Sigmoid colon (tissue), 7 donors: ENCODE results near the gene LARP1. TPM values are rescaled to one million over a fixed set of nuclear protein-coding genes. Genes with fewer than 3 reads are reported as not detected.

Experiments used
- DNase-seq: peaks from one replicate; pipeline ENCODE4 v3.0.0-alpha.2; 2019
- H3K27ac ChIP-seq, 4 donors: fragments of 200-600 bp; sonication (generic); one replicate each; pipeline ENCODE4 v1.5.1; 2016 to 2019; ENCODE audit warnings: mild to moderate bottlenecking in 1 of 4
- H3K27me3 ChIP-seq, 3 donors: fragments of 200-600 bp; sonication (generic); one replicate each; pipeline ENCODE4 v1.5.1; 2019; ENCODE audit warnings: mild to moderate bottlenecking in 1 of 3
- H3K36me3 ChIP-seq, 4 donors: fragments of 200-600 bp; sonication (generic); one replicate each; pipeline ENCODE4 v1.5.1; 2016 to 2019
- H3K4me1 ChIP-seq, 4 donors: fragments of 200-600 bp; sonication (generic); one replicate each; pipeline ENCODE4 v1.5.1; 2017 to 2019
- H3K4me3 ChIP-seq, 4 donors: fragments of 200-600 bp; sonication (generic); one replicate each; pipeline ENCODE4 v1.5.1; 2017 to 2019; ENCODE audit warnings: mild to moderate bottlenecking in 2 of 4, moderate library complexity in 1 of 4
- H3K9me3 ChIP-seq, 4 donors: fragments of 200-600 bp in 3 of 4; sonication (generic) in 3 of 4; one replicate each; pipeline versions ENCODE4 v1.5.1 to v1.6.1; 2013 to 2019
- CTCF ChIP-seq, 4 experiments: fragments of 450-650 bp in 3 of 4; fragments of 200-600 bp in 1 of 4; IDR thresholded peaks; one replicate each; pipeline ENCODE4 v1.5.1; 2016 to 2019; ENCODE audit warnings: antibody characterized with exemption in 4 of 4, mild to moderate bottlenecking in 3 of 4, moderate library complexity in 2 of 4
- EP300 ChIP-seq, 4 donors: sonication (generic); formaldehyde crosslinking; IDR thresholded peaks; one replicate each; pipeline ENCODE4 v1.6.1; 2017; ENCODE audit warnings: antibody characterized with exemption in 4 of 4
- POLR2A ChIP-seq, 2 donors: fragments of 450-650 bp; IDR thresholded peaks; one replicate each; pipeline ENCODE4 v1.6.1; 2016; ENCODE audit warnings: antibody characterized with exemption in 2 of 2, mild to moderate bottlenecking in 2 of 2, moderate library complexity in 2 of 2
- POLR2AphosphoS5 ChIP-seq, 4 donors: sonication (generic); formaldehyde crosslinking; IDR thresholded peaks; one replicate each; pipeline ENCODE4 v1.6.1; 2017; ENCODE audit warnings: antibody characterized with exemption in 4 of 4
- WGBS, 2 donors: extraction: QIAGEN DNeasy Blood & Tissue Kit; methylation state at CpG; one replicate each; pipeline ENCODE4 v1.1.7; 2013; 5-methylcytosine and 5-hydroxymethylcytosine counted together
- intact Hi-C: fragments of 100-400 bp; cut with DNase I; formaldehyde crosslinking; loops from one replicate; pipeline ENCODE4 v1.15.1; 2023
- polyA plus RNA-seq, 3 donors: library from polyadenylated mRNA; stranded (reverse); fragments of 200-250 nt; gene quantifications; one replicate each; pipeline ENCODE4 v1.2.3, GENCODE V29; 2013
- total RNA-seq, 4 donors: library from RNA; depleted of rRNA; stranded (reverse); fragments of >200 nt; gene quantifications; one replicate each; pipeline ENCODE4 v1.1.0, GENCODE V29; 2016
- donor health status: healthy with polysubstance abuse.
- donor health status: Bipolar disorder and iron deficiency.
- donor health status: healthy.

LARP1 gene
- total and polyA plus RNA-seq, 7 donors = 10.2 to 97.8 (median 49.0) TPM

GRCh38 chr5:154837009-154837901 lies 82.1 kb downstream of the LARP1 start:
- no peaks in the 10 kb centered on the region for H3K27me3 ChIP-seq
- intact Hi-C loops = no loop called here
- TF ChIP-seq POLR2AphosphoS5 (IDR thresholded peaks at IDR 0.05) = no peak
- no peak for TF ChIP-seq POLR2A (IDR thresholded peaks at IDR 0.05)
- no peak for TF ChIP-seq EP300 (IDR thresholded peaks at IDR 0.05)
- H3K9me3 ChIP-seq = no peaks in the 10 kb centered on the region
- no peak overlapping the region for H3K4me3 ChIP-seq
- peak; percentile 13 for DNase-seq
- peak overlapping the region in 3 of 4 donors; percentile 82 to 88 (median 85) for H3K27ac ChIP-seq
- peaks cover 0 to 39% (median 37%) of the 10 kb centered on the region in 4 donors for H3K4me1 ChIP-seq
- 46 to 81% methylated on average over 6 of the region's 6 CpGs for whole genome bisulfite sequencing, 2 donors
- peaks cover 0 to 22% (median 0%) of the 10 kb centered on the region in 4 donors for H3K36me3 ChIP-seq

DNA sequence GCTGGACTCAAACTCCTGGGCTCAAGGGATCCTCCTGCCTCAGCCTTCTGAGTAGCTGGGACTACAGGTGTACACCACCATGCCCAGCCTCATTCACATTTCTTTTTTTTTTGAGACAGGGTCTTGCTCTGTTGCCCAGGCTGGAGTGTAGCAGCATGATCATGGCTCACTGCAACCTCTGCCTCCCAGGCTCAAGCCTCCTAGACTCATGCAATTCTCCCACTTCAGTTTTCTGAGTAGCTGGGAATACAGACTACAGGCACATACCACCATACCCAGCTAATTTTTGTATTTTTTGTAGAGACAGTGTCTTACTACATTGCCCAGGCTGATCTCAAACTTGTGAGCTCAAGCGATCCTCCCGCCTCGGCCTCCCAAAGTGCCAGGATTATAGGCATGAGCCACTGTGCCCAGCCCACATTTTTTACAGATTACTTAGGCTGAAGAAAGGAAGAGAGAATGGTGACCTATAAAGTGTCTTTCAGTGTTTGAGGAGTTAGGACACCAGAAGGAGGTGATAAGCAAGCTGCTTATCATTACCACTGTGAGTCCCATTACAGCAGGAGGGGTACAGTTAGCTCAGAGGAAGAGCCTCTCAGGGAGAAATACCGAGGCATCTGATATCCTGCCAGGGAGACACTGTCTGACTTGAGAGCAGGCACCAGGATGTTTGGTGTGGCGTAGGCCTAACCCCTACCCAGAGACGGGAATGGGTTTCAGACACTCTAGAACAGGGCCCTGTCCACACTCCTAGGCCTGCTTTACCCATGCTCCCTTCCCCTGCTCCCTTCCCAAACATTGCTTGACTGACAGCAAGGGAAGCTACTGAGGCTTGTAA lies 85.5 kb downstream of the LARP1 start:
- WGBS, 2 donors = 79 to 85% methylated on average over 6 of the region's 6 CpGs
- no peak overlapping the region for H3K4me3 ChIP-seq
- TF ChIP-seq POLR2AphosphoS5 (IDR thresholded peaks at IDR 0.05) (no peak), EP300 (IDR thresholded peaks at IDR 0.05) (no peak), CTCF (IDR thresholded peaks at IDR 0.05) (no peak), POLR2A (IDR thresholded peaks at IDR 0.05) (no peak)
- peaks cover 0 to 51% (median 40%) of the 10 kb centered on the region in 4 donors for H3K4me1 ChIP-seq
- DNase-seq = peak; percentile 20
- H3K27me3 ChIP-seq = no peaks in the 10 kb centered on the region
- peak overlapping the region in 2 of 4 donors; percentile 20 to 42 for H3K27ac ChIP-seq
- H3K9me3 ChIP-seq = no peaks in the 10 kb centered on the region
- H3K36me3 ChIP-seq = peaks cover 0 to 27% (median 0%) of the 10 kb centered on the region in 4 donors
- intact Hi-C loops = no loop called here

GRCh38 chr5:154841273-154841661 lies 86.1 kb downstream of the LARP1 start:
- Histone ChIP-seq H3K36me3 (peaks cover 0 to 27% (median 0%) of the 10 kb centered on the region in 4 donors), H3K9me3 (no peaks in the 10 kb centered on the region), H3K27me3 (no peaks in the 10 kb centered on the region), H3K4me1 (peaks cover 0 to 52% (median 40%) of the 10 kb centered on the region in 4 donors), H3K27ac (peak overlapping the region in 2 of 4 donors; percentile 20 to 42), H3K4me3 (no peak overlapping the region)
- intact Hi-C loops = no loop called here
- no peak for DNase-seq
- TF ChIP-seq POLR2A (IDR thresholded peaks at IDR 0.05) = no peak
- no peak for TF ChIP-seq CTCF (IDR thresholded peaks at IDR 0.05)
- no peak for TF ChIP-seq EP300 (IDR thresholded peaks at IDR 0.05)
- TF ChIP-seq POLR2AphosphoS5 (IDR thresholded peaks at IDR 0.05) = no peak

DNA sequence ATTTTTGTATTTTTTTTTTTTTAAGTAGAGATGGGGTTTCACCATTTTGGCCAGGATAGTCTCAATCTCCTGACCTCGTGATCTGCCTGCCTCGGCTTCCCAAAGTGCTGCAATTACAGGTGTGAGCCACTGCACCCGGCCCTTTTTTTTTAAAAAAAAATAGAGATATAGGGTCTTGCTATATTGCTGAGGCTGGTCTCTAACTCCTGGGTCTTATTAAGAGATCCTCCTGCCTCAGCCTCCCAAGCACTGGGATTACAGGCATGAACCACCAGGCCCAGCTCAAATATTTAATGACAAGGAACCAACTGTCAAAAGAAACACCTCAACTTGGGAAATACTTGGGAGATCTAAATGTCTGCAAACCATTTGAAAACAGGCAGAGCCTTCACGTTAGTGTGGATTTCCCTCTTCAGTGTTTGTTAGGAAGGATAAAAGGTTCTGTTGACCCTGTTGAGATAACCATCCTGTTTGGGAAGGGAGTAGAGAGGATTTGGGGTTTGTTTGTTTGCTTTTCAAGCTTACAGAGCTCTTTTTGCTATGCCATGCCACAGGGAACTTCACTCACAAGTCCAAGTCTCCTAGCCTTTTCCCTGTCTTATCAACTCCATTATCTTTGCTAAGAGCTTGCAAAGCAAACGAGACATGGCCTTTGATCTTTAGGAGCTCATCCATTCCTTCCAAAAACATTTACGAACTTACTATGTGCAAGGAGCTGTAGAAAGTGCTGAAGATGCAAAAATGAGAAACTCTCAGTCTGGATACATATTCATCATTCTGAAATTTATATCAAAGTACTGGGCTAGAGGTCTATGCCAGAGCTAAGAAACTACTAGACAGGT lies 87.7 kb downstream of the LARP1 start:
- WGBS, 2 donors = 65 to 82% methylated on average over 6 of the region's 6 CpGs
- Histone ChIP-seq H3K36me3 (peaks cover 0 to 13% (median 0%) of the 10 kb centered on the region in 4 donors), H3K27me3 (no peaks in the 10 kb centered on the region), H3K9me3 (no peaks in the 10 kb centered on the region), H3K4me3 (no peak overlapping the region), H3K27ac (peak overlapping the region in 2 of 4 donors; percentile 21 to 30), H3K4me1 (peaks cover 0 to 52% (median 48%) of the 10 kb centered on the region in 4 donors)
- intact Hi-C loops = no loop called here
- TF ChIP-seq POLR2A (IDR thresholded peaks at IDR 0.05) = no peak
- TF ChIP-seq EP300 (IDR thresholded peaks at IDR 0.05) = no peak
- TF ChIP-seq CTCF (IDR thresholded peaks at IDR 0.05) = no peak
- no peak for TF ChIP-seq POLR2AphosphoS5 (IDR thresholded peaks at IDR 0.05)
- no peak for DNase-seq
